ENCODE measurements around the gene GPR78.

DNA sequence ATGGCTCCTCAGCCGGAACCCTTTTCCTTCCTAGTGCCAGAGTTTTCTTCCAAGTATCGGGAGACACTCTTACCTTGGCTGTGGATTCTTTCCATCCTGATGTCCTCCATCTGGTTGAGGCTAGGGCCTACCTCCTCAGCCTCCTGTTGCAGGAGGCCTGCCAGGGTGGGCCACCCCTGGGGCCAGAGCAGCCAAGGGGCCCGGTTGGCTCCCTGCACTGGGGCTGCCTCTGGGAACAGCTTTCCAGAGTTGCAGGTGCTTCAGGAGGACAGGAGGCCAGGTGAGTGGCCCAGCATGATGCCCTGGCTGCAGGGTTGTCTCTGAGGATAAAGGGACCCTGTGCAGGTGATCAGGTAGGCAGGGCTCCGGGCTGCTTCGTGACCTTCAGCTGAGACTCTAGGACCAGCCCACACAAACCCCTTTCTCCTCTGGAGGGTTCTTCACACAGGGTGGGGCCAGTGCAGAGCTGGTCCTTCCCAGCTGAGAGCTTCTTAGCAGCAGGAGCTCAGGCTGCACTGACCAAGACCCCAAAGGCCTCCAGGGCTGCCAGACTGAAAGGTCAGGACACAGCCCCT is 5.3 kb upstream of the GPR78 start:
- TF ChIP-seq EZH2 (IDR thresholded peaks at IDR 0.05): no peak
- no peak for TF ChIP-seq POLR2AphosphoS5 (IDR thresholded peaks at IDR 0.05; ENCODE audit: borderline replicate concordance, low read depth, low read length)
- no peak for TF ChIP-seq FOXP2 (optimal IDR thresholded peaks at IDR 0.05; ENCODE audit: control extremely low read depth, extremely low read length, insufficient read depth)
